GM10248 (cell line): ENCODE results near the gene SHB.

Experiments
- CTCF ChIA-PET: fragments of 300-600 bp; sonication (Branson Sonifier 250); formaldehyde crosslinking; extraction: SDS; loops from one replicate; lab custom pipeline; 2021; ENCODE audit warnings: antibody characterized with exemption; lab: Yijun Ruan, JAX
- POLR2A ChIA-PET: fragments of 350-650 bp; sonication (Branson Sonifier 250); formaldehyde crosslinking; extraction: SDS; loops from one replicate; lab custom pipeline; 2020; ENCODE audit warnings: antibody characterized with exemption; lab: Yijun Ruan, JAX
- DNase-seq: peaks from one replicate; pipeline ENCODE4 v3.0.0; 2012; ENCODE audit errors: extremely low spot score
- CTCF ChIP-seq: IDR thresholded peaks from 2 replicates; pipeline ENCODE4 v1.5.1; 2012; ENCODE audit warnings: mild to moderate bottlenecking, low read depth; ENCODE audit errors: extremely low read depth, missing control alignments, control extremely low read depth

SHB gene

GRCh38 chr9:37953775-37954437 is 115.1 kb downstream of the SHB start:
- ChIA-PET POLR2A (no interaction called here), CTCF (no interaction called here)
- peak; percentile 75 for DNase-seq
- no peak for TF ChIP-seq CTCF

GRCh38 chr9:37953206-37953774 is 115.7 kb downstream of the SHB start:
- ChIA-PET CTCF (interaction anchor here (0.6 kb wide), 1 partner anchor 153 kb away, joined by 3 read pairs; no protein-coding TSS in a partner anchor), POLR2A (no interaction called here)
- TF ChIP-seq CTCF: no peak
- no peak for DNase-seq

- POLR2A ChIA-PET: no interaction called here
- TF ChIP-seq CTCF: no peak
- DNase-seq: no peak
- CTCF ChIA-PET: interaction anchor here (0.6 kb wide), 1 partner anchor 154 kb away, joined by 3 read pairs; no protein-coding TSS in a partner anchor
Measured at GRCh38 chr9:37952731-37953130, 116.3 kb downstream of the SHB start.

- ChIA-PET POLR2A (no interaction called here), CTCF (interaction anchor here (1.2 to 1.5 kb wide), 2 partner anchors 29 to 38 kb away, joined by 4 to 5 read pairs; no protein-coding TSS in a partner anchor)
- TF ChIP-seq CTCF: no peak
- DNase-seq: no peak
Measured at GRCh38 chr9:37951671-37952449, 117.2 kb downstream of the SHB start.

GRCh38 chr9:37950561-37950960 is 118.5 kb downstream of the SHB start:
- TF ChIP-seq CTCF: no peak
- DNase-seq: no peak
- POLR2A ChIA-PET: no interaction called here
- CTCF ChIA-PET: interaction anchor here (1.0 to 1.5 kb wide), 2 partner anchors 9 to 37 kb away, joined by 4 to 5 read pairs; no protein-coding TSS in a partner anchor

GRCh38 chr9:37949576-37949975 is 119.5 kb downstream of the SHB start:
- ChIA-PET CTCF (interaction anchor here (0.8 kb wide), 1 partner anchor 12 kb away, joined by 3 read pairs; no protein-coding TSS in a partner anchor), POLR2A (no interaction called here)
- DNase-seq: no peak
- TF ChIP-seq CTCF: no peak
